Stimulated activated CD4-positive, alpha-beta T cell treated with anti-CD3 and anti-CD28 coated beads, Interleukin-4, amount 100 ng/mL, for 24 hours (primary cell): ENCODE data around the gene RIOK3.
"Not testable (repeated sequence)": the region's sequence is repeated elsewhere in the genome, so short reads cannot be mapped to it uniquely, and the experiment has no call there.

Source experiments
- DNase-seq: peaks from one replicate; pipeline ENCODE4 v3.0.0-alpha.2; 2020

RIOK3 gene

DNA sequence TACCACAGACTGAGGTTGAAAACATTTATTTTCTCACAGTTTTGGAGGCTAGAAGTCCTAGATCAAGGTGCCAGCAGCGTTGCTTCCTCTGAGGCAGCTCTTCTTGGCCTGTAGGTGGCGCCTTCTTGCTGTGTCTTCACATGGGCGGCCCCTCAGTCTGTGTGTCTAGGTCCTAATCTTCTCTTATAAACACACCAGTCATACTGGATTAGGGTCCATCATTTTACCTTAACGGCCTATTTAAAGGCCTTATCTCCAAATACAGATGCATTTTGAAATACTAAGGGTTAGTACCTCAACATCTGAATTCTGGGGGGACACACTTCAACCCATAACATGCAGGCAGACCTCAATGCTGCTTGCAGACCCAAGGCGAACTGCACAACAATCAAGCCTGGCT is 45.8 kb downstream of the RIOK3 start:
- DNase-seq = peak; percentile 79

GRCh38 chr18:23499291-23499781 is 46.2 kb downstream of the RIOK3 start:
- no peak for DNase-seq

- DNase-seq = no peak
Observed at GRCh38 chr18:23501626-23502025, 48.5 kb downstream of the RIOK3 start.

DNA sequence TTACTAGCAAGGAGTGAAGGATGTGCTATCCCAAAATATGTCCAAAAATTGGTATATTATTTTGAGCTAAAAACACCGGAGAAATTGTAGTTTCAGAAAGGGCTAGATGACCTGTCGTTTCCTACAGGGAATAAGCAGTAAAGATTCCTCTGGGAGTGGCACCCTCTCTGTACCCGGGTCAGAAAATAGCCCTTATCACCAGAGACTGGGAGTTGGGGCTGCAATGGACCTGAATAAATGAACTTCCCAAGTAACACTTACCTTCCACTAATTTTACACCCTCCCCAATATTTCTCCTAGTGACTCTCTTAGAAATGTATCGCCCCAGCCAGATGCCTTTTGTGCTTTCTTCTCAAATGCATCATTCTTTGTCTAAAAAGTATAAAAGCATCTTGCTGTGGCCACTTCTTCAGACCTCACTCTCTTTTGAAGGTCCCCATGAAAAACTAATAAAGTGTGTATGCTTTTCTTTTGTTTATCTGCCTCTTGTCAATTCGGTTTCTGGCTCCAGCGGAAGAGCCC is 49.5 kb downstream of the RIOK3 start:
- no peak for DNase-seq

DNA sequence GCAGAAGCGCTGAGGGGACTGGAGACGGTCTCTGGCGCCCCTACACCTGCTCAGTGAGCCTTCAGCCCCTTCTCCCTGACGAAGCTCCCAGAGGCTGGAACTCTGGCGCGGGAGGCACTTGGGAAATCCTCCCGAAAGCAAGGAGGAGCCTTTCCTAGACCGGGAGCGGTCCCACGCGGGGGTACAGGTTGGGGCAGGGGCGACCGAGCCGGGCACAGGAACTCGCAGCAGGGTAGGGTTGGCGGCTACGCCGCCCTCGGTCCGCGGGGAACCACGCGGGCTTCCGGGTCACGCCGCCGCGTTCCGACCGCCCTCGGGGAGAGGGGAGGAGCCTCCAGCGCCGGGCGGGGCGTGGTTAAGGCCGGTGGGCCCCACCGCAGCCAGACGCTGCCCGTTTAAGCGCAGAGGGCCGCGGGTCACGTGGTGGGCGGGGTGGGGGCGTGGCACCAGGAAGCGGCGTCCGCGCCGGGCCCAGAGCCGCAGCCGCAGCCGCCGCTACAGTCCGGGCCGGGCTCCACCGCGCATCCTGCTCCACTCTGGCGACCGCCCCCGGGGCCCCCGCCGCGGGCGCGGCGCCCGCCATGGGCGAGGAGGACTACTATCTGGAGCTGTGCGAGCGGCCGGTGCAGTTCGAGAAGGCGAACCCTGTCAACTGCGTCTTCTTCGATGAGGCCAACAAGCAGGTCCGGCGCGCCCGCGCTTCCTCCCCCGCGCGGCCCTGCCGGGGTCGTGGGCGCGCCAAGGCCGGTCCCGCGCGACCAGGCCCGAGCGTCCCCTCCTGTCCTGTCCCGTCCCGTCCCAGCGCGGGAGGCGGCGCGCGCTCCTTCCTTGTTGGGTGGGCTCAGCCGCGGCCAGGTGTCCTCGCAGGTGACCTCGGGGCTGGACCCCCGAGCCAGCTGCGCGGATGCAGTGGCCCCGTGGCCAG is 50.2 kb downstream of the RIOK3 start, which contains the start of gene RMC1:
TSS of gene RMC1 (plus strand) at position 474 of the 925 bp plus-strand sequence. CDS start at position 582, 108 bp downstream.
- DNase-seq = peak; percentile 98

DNA sequence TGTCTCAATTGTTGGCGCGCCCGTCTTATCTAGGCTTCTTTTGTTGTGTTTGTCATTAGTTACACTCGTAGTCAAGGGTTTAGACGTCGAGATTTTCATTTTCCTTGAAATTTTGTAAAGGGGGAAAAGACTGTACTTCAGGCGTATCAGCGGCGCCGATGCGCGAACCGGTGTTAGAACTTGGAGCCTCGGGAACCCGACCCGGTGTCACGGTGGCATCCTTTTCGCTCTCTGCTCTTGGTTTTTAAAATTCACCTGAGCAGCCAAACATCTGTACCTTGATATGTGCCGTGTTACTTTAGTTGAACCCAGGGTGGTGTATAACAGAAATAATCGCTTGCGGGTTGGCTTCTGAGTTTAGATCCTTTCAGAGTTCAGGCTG is 50.9 kb downstream of the RIOK3 start:
- peak; percentile 8 for DNase-seq

GRCh38 chr18:23504720-23505119 is 51.6 kb downstream of the RIOK3 start:
- peak; percentile 11 for DNase-seq

- DNase-seq = no peak
Observed at GRCh38 chr18:23506393-23506792, 53.3 kb downstream of the RIOK3 start.

GRCh38 chr18:23510923-23511322 is 57.8 kb downstream of the RIOK3 start:
- DNase-seq = not testable (repeated sequence)

- not testable (repeated sequence) for DNase-seq
Observed at GRCh38 chr18:23512216-23512615, 59.1 kb downstream of the RIOK3 start.

DNA sequence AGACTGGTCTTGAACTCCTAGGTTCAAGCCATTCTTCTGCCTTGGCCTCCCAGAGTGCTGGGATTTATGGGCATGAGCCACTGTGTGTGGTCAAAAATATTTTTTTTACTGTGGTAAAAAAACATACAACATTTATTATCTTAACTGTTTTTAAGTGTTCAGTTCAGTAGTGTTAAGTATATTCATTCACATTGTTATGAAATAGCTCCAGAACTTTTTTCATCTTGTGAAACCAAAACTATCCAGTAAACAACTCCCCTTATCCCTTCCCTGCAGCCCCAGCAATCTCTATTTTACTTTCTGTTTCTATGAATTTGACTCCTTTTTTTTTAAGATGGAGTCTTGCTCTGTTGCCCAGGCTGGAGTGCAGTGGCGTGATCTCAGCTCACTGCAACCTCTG is 59.6 kb downstream of the RIOK3 start:
- no peak for DNase-seq

DNA sequence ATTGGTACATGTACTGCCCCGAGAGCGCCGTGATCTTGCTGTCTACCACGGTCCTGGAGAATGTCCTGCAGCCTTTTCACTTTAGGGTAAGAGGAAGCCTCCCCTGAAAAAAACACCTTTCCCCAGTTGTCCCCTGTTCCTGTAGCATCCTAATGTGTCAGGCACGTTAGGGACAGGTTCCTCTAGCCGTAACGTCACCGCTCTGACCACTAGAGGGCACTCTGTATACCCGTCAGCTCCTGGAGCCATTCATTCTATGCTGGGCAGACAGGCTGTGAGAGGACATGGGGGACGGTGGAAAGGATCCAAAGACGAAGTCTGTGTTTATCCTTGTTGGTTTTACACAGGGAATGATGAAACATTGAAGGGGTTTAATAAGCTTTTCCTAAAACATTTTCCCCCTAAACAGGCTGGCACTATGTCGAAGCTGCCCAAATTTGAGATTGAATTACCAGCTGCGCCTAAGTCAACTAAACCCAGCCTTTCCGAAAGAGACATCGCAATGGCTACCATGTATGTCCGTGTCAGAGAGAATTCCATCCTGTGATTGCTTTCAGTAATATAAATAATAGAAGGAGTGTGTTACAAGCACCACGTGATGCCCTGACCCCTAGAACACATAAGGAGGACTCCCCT is 62.9 kb downstream of the RIOK3 start:
- peak; percentile 79 for DNase-seq

DNA sequence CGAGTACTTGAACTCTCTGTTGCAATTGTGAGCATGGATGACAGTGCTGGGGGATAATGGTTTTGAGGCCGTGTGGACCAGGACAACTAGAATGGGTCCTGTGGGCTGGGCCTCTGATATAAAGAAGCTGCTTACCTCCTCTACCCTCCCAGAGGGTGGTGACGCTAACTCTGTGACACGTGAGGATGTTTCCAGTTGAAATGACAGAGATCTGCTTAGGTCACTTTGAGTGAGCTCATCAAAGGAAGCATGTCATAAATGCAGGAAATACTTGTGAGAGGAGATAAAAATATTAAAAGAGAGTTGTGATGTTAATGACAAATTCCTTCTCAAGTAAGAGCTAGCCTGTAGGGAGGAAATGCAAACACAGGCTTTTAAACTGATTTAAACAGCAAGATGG is 66.6 kb downstream of the RIOK3 start:
- no peak for DNase-seq

DNA sequence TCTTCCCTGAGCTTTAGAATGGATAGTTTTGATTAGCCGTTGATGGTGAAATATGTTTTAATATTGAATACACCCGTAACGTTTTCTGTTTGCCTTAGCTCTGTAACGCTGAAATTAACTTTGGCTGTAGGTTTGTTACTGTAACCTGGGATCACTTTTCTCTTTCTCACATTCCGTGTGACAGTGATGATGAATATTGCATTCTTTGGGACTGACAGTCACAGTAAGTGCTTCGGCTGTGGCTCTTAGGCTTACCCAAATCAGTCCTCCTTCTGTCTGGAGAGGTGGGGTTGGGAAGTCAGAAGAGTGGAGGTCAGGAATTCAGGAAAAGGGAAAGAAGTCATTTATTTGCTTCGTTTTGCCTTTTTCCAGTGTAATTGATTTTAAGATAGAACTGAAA is 68.2 kb downstream of the RIOK3 start:
- DNase-seq = no peak

DNA sequence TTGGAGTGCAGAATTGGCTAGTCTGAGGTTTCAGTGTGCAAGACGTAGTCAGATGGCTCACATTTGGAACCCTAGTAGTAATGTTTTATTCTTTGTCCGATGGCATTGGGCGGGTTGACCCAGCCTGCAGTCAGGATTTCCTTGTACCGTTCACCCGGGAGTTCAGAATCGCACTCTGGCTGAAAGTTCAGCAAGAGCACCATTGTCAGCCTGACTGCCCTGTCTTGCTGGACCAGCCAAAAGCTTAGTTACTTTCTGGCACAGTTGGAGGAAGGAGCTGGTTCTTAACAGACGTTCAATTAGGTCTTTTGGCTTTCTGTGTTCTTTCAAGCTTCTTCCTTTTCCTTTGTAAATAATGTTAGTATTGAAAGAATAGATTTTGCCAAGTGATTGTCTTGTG is 68.8 kb downstream of the RIOK3 start:
- DNase-seq = no peak

DNA sequence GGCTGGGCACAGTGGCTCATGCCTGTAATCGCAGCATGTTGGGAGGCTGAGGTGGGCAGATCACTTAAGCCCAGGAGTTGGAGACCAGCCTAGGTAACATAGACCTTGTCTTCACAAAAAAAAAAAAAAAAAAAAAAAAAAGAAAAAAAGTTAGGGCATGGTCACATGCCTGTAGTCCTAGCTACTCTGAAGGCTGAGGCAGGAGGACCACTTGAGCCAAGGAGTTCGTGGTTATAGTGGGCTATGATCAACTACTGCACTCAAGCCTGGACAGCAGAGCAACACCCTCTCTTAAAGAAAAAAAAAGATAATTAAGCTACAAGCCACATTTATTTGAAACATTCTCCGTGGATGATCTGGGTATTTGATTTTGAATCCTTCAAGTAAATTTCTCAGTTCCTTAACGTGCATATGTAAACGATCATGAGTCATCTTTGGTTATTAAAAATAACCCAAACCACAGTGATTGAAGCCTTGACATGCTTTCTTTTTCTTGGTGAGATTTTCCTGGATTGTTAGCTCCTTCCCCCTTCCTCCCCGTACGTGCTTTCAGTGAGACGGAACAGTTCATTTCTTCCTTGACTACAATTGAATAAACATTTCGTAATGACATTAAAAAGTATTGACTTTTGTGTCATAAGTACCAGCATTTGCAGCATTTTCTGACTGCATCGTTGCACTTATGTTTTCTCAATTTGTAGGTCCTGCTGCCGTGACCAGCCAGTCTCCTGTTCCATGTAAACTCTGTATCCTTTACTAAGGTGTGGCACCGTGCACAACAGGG is 70.5 kb downstream of the RIOK3 start:
- DNase-seq = no peak

GRCh38 chr18:23524213-23524707 is 71.2 kb downstream of the RIOK3 start:
- no peak for DNase-seq

DNA sequence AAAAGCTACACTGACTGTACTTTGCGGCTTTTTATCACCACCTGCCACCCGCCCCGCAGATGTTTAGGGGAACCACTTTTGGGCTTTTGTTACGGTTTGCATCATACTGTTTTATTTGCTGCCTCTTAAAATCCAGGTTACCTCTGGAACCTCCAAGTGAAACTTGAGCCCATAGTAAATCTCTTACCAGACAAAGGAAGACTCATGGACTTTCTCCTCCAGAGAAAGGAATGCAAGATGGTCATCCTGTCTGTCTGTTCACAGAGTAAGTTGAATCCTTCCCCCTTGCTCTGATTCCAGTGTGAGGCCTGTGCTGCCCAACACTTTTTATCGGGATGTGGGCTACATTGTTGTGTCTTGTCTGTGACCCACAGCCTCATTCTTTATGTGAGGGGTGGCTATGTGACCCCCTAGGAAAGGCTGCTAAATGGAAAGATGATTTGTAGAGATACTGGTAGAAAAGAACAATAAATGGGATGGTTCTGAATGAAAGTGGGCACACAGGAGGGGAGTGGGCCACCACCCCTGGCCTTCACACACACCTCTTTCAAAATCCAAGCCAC is 73.5 kb downstream of the RIOK3 start:
- no peak for DNase-seq

- DNase-seq = no peak
Observed at GRCh38 chr18:23528580-23529472, 75.7 kb downstream of the RIOK3 start.

- DNase-seq = no peak
Observed at GRCh38 chr18:23529604-23530003, 76.5 kb downstream of the RIOK3 start.

GRCh38 chr18:23530195-23530594 is 77.1 kb downstream of the RIOK3 start:
- no peak for DNase-seq
